ENCODE results near the gene CARMIL3.

Gene CARMIL3

DNA sequence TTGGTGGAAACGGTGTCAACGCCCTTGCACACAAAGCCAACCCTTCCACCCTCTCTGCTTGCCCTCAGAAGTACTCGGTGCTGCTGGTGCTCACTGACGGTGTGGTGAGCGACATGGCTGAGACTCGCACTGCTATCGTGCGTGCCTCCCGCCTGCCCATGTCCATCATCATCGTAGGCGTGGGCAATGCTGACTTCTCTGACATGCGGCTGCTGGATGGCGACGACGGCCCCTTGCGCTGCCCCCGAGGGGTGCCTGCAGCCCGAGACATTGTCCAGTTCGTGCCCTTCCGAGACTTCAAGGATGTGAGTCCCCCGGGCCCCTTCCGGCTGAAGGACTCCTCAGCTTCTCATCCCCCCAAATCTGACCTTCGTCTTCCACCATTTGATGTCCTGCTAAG, 25.3 kb downstream of the CARMIL3 start:
- DNase-seq: no peak

GRCh38 chr14:24078146-24078545, 26.3 kb downstream of the CARMIL3 start:
- DNase-seq: no peak

DNA sequence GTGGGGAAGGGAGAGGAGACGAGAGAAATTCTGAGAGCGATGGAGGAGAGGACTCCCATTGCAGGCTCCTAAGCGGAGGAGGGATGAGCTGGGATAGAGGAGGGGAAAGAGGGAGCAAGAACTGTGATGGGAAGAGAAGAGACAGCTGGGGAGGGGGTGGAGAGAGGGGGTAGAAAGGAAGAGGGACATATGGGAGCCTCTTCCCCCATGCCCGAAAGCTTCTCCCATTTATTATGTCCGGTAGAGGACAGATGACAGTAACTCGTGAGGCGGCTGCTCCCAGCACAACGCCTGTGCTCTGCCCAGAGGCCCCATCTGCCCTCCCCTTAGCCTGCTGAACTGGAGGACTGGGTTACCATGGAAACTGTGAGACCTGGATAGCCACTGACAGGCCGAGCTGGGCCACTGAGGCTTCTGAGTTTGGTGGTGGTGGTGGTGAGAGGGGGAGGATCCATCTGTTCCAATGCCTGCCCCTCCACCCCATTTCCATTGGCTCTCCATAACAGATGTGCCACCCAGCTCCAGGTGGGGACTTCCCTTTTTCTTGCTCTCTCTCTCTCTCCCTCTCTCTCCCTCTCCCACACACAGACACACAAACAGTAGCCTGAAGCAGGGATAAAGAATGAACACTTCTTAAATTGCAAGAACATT, 27.8 kb downstream of the CARMIL3 start:
- no peak for DNase-seq

DNA sequence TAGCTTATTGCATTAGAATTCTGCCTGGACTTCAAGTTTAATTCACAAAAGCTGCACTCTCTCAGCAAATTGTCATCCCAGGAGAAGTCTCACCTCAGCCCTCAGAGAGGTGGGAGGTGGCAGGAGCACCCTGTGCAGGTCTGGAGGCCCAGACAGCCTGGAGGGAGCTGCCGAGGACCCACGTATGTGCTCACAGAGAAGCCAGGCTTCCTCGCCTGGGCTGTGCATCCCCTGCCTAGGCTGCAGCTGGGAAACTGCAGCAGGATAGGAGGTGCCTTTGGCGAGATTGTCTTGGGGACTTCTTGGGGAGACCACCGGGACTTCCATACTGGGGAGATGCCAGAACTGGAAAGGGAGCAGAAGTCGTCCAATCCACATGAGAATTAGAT, 28.3 kb downstream of the CARMIL3 start:
- no peak for DNase-seq

GRCh38 chr14:24080888-24081738, 29.3 kb downstream of the CARMIL3 start:
- peak; percentile 59 for DNase-seq

DNA sequence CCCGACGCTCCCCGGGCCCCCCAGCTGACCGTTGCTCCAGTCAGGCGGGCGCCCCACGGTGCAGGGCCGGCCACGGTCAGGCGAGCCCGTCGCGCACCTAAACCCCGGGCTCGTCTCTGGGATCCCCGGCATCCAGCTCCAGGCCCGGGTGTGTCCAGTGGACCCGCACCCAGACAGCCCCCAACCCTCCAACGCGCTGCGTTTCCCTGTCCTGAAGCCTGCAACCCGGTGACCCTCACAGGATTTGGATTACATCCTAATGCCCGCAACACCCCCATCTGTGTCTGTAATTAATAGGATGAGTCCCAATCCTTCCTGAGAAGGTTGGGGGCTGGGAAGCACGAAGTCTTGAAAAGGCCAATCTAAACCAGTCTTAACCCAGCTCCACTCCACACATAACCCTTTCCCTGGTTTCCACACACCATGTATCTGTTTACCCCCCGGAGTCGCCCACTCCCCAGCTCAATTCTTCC, 30.0 kb downstream of the CARMIL3 start:
- no peak for DNase-seq

- no peak for DNase-seq
These were observed 30.7 kb downstream of the CARMIL3 start for GRCh38 chr14:24082411-24083080.

DNA sequence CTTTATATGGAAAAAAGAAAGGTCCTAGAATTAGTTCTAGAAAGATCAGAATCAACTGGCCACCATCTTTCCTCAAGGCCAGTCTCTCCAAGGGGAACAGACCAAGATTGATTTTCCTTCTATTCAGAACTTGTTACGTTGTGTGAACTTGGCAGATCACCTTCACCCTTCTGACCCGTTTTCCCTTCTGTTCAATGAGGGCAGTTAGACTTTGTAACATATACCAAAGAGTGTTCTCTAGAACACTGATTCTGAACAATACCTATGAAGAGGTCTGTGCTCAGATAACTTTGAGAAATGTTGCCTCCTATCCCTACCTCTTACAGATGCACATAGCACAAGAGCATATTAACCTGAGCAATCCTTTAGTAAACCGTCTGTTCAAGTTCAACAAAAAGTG, 31.7 kb downstream of the CARMIL3 start:
- DNase-seq: no peak

DNA sequence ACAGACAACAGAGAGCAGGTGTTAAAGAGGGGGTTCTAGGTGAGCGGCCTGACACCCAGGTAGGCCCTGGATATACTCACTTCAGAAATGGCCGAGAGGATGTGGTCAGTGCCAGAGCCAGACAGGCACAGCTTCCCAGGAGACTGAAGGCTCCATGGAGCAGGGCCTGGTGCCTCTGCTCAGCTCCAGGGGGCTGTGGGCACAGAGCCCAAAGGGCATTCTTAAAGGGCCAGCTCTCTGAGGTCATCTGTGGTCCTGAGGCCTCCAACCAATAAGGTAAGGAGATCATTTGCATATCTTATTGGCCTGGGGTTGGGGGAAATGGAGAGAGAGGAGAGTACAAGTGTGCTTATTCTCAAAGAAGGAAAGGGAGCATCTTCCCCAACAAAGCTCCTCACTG, 32.6 kb downstream of the CARMIL3 start:
- no peak for DNase-seq

DNA sequence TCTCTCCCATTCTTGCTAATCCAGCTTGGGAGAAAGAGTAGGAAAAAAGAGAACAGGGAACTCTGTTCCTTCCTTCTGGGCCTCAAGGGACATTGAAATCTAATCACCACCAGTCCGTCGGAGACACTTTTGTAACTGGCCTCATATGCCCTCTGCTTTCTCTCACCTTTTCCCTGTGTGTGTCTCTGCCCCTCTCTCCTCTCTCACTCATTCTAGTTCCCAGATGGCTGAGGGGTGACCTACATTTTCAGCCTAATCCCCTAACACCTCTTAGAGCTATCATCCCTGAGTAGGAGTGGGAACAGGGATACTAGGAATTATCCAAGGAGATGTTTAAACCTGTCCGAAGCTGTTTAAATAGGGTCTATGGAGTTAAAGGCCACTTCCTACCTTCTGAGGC, 33.4 kb downstream of the CARMIL3 start:
- DNase-seq: no peak

DNA sequence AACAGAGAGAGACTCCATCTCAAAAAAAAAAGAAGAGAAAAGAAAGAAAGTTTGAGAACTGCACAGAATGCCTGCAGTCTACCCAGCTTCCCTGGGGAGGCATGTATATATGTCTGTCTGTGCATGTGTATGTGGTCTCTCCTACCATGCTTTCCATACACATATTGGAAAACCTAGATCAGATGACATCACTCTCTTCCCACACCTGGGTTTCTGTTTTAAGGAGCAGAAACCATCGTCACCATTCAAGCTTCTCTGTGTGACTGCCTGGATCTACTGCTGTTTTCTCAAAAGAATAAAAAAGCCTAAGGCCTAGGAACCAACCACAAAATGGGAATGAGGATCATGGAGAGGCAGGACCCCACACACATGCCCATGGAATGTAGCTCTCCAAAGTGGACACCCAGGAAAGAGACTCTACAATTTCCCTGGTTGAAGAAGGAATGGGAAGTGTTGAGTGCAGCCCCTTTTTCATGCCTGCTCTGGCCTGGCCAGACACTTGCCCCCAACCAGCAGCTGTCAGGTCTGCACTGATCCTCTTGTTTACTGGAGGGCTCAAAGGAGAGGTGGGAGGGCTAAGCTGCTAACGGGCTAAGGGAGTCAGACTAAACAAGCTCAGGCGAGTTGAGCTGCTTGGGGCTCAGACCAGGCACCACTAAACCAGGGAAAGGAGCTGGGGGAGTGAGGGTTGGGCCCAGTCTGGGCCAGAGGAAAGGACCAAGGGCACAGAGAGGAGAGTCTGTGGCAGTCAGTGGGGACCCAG, 34.6 kb downstream of the CARMIL3 start:
- DNase-seq: no peak

DNA sequence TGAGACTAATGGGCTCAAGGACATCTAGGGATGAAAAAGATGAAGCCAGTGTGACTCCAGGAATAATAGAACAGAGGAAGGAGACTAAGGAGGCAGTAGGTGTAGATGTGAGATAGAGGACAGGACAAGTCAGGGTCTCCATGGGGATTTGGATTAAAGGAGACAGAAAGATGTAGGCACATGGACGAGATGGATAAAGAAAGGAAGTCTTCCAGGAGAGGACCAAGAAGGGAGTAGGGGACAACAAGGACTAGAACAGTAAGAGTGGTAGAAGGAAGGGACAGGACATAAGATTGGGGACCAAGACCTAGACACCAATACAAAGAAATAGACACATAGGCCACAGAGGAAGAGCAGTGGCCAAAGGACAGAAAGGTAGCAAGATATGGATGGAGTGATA, 35.2 kb downstream of the CARMIL3 start:
- DNase-seq: no peak

DNA sequence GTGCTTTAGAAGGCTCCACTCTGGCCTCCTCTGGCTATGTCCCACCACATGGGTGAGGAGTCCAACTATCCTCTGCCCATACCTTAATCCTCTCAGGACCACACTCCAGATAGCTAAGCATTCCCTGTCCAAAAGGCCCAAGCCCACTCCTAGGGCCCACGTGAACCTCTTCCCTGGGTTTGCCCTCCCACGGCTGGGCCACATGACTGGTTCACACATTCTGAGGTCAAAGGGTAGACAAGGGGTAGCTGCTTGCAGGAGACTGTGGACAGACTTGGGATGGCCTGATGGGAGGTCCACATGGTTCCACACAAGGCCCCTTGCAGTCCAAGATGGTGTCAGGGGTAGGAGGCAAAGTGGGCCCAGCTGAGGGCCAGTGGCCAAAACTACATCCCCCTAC, 36.3 kb downstream of the CARMIL3 start:
- DNase-seq: no peak

- no peak for DNase-seq
These were observed 38.1 kb downstream of the CARMIL3 start for GRCh38 chr14:24089890-24090289.

- DNase-seq: no peak
These were observed 40.3 kb downstream of the CARMIL3 start for GRCh38 chr14:24092110-24092504.

DNA sequence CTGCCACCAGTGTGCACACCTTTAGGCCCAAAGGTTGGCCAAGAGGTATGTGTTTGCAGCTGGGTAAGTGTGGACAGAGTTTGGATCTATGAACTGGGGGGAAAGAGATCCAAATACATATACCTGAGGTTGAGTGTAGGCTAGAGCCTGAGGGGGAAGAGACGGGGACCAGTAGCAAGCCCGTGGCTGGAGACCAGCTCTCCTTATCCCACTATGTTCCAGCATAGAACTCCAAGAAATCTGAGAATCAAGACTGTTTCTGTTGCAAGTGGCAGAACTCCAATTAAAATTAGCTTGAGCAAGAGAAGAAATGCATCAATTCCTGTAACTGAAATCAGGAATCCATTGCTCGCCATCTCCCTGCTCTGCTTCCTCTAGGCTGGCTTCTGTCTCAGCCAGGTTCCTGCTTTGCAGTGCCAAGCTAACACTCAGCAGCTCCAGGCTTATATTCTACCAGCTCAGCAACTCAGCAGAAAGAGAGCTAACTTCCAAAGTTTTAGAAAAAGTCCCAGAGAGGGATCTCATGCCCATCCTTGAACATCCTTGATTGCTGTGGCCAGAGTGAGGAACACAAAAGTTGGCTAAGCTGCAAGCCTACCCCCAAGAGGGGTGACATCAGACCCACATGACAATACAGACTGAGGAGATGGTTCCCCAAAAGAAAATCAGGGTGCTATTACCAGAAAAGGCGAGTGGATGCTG, 40.8 kb downstream of the CARMIL3 start:
- no peak for DNase-seq

DNA sequence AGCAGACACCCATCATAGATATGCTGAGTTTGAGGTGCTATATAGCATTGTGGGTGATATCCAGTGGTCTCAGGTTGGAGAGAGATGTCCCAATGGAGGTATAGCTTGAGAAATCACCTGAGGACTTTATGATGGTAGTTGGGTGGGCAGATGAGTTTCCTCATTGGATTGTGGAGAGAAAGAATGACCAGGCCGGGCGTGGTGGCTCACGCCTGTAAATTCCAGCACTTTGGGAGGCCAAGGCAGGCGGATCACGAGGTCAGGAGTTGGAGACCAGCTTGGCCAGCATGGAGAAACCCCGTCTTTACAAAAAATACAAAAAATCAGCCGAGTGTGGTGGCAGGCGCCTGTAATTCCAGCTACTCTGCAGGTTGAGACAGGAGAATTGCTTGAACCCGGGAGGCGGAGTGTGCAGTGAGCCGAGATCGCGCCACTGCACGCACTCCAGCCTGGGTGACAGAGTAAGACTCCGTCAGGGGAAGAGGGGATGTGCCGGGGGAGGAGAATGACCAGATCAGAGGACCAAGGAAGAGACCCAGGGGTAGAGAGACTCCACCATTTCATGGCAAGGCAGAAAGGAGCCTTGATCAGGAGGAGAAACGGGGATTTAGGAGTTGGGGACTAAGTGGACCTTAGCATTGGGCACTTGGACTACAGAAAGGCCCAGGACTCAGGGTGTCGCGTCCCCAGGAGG, 41.5 kb downstream of the CARMIL3 start:
- DNase-seq: no peak

- DNase-seq: peak; percentile 54
These were observed 42.4 kb downstream of the CARMIL3 start, which contains the start of gene PCK2 for GRCh38 chr14:24093901-24094840. Gene PCK2 (plus strand): TSS chr14:24094311. CDS start chr14:24094406, 95 bp downstream.

- no peak for DNase-seq
These were observed 43.0 kb downstream of the CARMIL3 start for GRCh38 chr14:24094841-24095270.
